HG02588 (cell line): ENCODE data around the gene EPB41L5.

Experiments used
- ATAC-seq: cut with Tn5 transposase; IDR thresholded peaks from one replicate; pipeline ENCODE4 v1.9.1; 2021; ENCODE audit warnings: mild to moderate bottlenecking, moderate library complexity; ENCODE audit not compliant: unreplicated experiment

The EPB41L5 gene

DNA sequence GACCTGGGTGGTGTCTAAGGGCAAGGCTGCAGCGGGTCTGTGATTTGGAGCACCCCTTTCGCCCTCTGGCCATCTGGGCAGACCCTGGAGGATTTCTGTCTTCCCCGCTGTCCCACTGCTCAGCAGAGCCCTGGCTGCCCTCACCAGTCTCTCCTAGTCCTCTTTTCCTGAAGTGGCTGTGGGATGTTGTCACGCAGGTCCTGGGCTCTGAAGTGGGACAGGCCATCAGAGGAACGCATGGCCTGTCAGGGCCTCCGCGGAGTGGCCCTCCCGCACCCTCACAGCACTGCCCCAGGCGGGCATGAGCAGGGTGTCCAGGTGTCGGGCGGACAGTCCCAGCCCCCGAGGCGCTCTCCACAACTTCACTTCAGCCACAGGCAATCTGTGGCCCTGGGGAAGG, 211.4 kb downstream of the EPB41L5 start:
- ATAC-seq: no peak

DNA sequence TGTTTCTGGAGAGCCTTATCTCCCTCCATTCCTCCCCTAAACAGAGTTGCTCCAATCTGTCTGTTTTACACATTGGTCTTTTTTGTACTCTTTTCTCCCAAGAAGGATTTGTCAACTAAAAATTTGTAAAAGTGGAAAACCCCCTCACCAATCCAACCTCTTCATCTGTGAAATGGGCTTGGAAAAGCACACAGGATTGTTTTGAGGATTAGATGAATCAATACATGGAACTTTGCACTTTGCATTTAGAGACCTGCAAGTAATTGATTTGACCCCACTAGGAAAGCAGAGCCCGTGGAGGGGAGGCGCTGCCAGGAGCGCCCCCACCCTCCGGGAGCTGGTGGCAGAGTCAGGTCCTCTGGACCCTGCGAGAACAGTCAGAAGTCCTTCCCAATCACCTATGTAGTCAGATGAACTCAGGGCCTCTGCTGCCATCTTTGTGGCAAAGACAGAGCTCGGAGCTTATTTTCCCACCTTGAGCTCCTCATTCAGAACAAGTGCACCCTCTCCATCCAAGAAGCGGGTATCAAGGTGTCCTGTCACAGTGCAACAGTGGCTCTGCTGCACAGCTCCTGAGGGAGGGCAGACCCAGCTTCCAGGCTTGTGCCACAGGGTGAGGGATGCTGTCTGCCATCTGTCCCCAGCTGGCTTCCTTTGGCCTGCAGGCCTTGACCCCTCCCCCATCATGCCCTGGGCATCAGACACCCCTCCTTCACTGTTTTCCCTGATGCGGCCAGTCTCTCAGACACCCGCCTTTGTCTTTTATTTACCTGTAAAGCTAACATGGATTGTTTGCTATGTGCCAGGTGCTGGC, 212.1 kb downstream of the EPB41L5 start:
- no peak for ATAC-seq

DNA sequence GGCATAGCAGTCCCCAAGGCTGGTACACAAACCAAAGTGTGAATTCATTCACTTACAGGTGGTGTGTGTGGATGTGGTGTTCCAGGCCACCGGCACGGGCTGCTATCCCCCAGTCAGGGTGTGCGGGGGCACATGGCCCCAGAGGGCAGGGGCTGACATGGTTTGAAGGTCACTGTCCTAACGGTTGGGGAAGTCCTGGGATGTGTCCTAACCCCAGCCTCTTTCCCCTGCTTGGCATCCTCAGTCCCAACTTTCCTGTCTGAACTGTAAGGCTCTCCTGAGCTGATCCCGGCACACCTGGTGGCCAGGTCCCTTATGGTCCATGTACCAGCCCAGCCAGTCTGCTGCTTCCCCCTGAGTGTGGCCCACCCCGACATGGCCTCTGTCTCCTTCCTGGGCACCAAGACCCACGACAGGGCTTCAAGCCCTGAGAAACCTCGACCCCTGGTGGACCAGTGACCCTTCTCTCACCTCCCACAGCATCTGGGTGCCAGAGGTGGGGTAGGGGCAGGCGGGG, 212.7 kb downstream of the EPB41L5 start:
- ATAC-seq: no peak

DNA sequence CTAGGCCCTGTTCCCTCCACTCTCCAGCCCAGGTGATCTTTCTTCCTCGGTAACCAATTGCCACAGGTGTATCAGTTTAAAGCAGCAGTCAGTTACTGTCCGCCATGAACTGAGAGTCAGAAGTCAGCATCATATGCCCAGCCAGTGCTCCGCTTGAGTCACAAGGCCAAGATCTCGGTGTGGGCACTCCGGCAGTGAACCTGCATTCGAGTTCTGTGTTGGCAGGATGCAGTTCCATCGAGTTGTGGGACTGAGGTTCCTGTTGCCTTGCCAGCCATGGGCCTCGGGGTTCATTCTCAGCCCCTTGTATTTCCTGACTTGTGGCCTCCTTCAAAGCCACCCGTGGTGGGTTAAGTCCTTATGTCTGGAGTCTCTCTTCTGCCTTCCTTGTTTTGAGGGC, 213.4 kb downstream of the EPB41L5 start:
- no peak for ATAC-seq

DNA sequence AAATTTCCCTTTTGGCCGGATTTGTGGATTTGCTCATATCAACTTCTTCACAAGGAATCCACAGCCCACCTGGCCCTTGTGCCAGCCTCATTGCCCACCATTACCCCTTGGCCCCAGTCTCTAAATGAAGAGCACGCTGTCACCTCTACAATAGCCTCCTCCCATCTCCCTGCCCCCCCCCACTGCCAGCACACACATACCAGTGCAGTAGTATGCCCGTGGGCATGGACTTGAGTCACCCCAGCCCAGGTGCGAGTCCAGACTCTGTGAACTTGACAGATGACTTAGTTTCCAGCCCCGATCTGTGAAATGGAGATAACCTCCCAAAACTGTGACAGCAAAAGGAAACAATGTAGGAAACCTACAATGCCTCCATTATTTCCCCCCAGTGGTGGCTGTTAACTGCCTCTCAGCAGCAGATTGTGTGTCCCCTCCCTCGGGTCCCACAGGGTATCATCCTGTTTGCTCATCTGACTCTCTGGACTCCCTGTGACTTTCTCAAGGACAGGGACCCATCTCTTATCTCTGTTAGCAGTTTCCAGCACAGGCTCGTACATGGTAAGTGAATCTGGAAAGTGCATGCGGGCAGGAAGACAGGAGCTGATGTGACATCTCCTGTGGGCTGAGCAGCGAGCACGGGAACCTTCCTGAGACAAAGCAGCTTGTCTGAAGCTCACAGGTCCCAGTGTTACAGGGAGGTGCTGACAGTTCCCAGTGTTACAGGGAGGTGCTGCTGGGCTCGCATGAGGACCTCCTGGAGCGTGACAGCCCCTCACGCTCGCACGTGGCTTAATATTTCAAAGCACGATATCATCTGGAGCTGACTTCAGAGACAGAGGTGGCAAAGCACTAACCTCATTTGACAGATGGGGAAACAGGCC, 214.5 kb downstream of the EPB41L5 start:
- no peak for ATAC-seq

DNA sequence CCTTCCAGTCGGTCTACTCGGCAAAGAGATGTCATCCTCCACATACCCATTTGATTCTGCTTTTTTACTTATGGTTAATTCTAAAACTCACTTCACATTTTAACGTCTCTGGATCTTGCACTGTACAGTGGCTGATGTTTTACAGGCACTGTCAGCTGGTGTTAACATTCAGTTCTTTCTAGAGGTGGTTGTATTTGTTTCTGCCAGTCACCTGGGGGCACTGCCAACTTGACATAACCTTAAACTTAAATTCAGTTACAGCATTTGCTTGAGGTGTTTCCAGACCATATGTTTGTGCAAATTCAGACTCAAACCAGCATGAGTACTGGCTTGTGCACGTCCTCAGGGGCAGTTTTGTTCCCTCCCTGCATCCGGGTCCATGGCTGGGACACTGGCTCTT, 215.6 kb downstream of the EPB41L5 start:
- ATAC-seq: no peak
